Activated CD4-positive, alpha-beta T cell treated with anti-CD3 and anti-CD28 coated beads, Interleukin-2, amount 10 ng/mL, durations not matched to agents 7 days and 5 days (primary cell): ENCODE data around the gene HDAC4. TPM values are rescaled to one million over a fixed set of nuclear protein-coding genes. Genes with fewer than 3 reads are reported as not detected.

Experiments used
- CTCF ChIA-PET: fragments of 350-600 bp; sonication (Branson Sonifier 250); formaldehyde crosslinking; loops from one replicate; lab custom pipeline; 2021; ENCODE audit warnings: antibody characterized with exemption; lab: Charles Lee
- POLR2A ChIA-PET: fragments of 350-600 bp; sonication (Branson Sonifier 250); formaldehyde crosslinking; loops from one replicate; lab custom pipeline; 2021; ENCODE audit warnings: antibody characterized with exemption; lab: Charles Lee
- DNase-seq: peaks from one replicate; pipeline ENCODE4 v3.0.0-alpha.2; 2020
- H3K27ac Mint-ChIP-seq: one replicate; pipeline ENCODE4 v1.8.0; 2021; ENCODE audit warnings: mild to moderate bottlenecking, moderate library complexity, mixed read lengths
- H3K27me3 Mint-ChIP-seq: one replicate; pipeline ENCODE4 v1.8.0; 2021; ENCODE audit warnings: mixed read lengths
- H3K36me3 Mint-ChIP-seq: one replicate; pipeline ENCODE4 v1.8.0; 2021; ENCODE audit warnings: low read depth, mixed read lengths
- H3K4me1 Mint-ChIP-seq: one replicate; pipeline ENCODE4 v1.8.0; 2021; ENCODE audit warnings: mixed read lengths
- H3K4me3 Mint-ChIP-seq: one replicate; pipeline ENCODE4 v1.8.0; 2021; ENCODE audit warnings: mild to moderate bottlenecking, moderate library complexity, mixed read lengths
- H3K9me3 Mint-ChIP-seq: one replicate; pipeline ENCODE4 v1.8.0; 2021; ENCODE audit warnings: mixed read lengths
- total RNA-seq, 2 experiments: library from RNA; stranded (reverse); gene quantifications; one replicate each; pipeline ENCODE4 v1.2.3, GENCODE V29; 2021

HDAC4 gene
- total RNA-seq, 2 experiments from 2014 or later, result 57.1 to 68.4 TPM

GRCh38 chr2:239399921-239400595, 762 bp downstream of the HDAC4 start:
- ChIA-PET CTCF (no interaction called here), POLR2A (no interaction called here)
- Mint-ChIP-seq H3K36me3 (peaks cover 12% of the 10 kb centered on the region), H3K9me3 (peaks cover 2% of the 10 kb centered on the region), H3K27ac (peak overlapping the region; percentile 95), H3K4me3 (peak overlapping the region; percentile 92), H3K4me1 (peaks cover 51% of the 10 kb centered on the region), H3K27me3 (peaks cover 3% of the 10 kb centered on the region)
- peak; percentile 17 for DNase-seq

- Mint-ChIP-seq H3K4me1 (peaks cover 51% of the 10 kb centered on the region), H3K36me3 (peaks cover 12% of the 10 kb centered on the region), H3K4me3 (peak overlapping the region; percentile 92), H3K27ac (peak overlapping the region; percentile 95), H3K9me3 (peaks cover 2% of the 10 kb centered on the region), H3K27me3 (peaks cover 3% of the 10 kb centered on the region)
- CTCF ChIA-PET, result interaction anchor here (1.0 kb wide), 1 partner anchor 18 kb away, joined by 4 read pairs; no protein-coding TSS in a partner anchor
- DNase-seq, result peak; percentile 63
- POLR2A ChIA-PET, result no interaction called here
Observed at GRCh38 chr2:239399433-239399920, 1.3 kb downstream of the HDAC4 start.

- POLR2A ChIA-PET, result no interaction called here
- peaks cover 53% of the 10 kb centered on the region for H3K4me1 Mint-ChIP-seq
- DNase-seq, result no peak
Observed at GRCh38 chr2:239398521-239398921, 2.3 kb downstream of the HDAC4 start.

GRCh38 chr2:239397931-239398471, 2.8 kb downstream of the HDAC4 start:
- Mint-ChIP-seq H3K9me3 (no peaks in the 10 kb centered on the region), H3K36me3 (peaks cover 11% of the 10 kb centered on the region), H3K27me3 (no peaks in the 10 kb centered on the region), H3K27ac (no peak overlapping the region), H3K4me3 (no peak overlapping the region), H3K4me1 (peaks cover 56% of the 10 kb centered on the region)
- DNase-seq, result no peak
- CTCF ChIA-PET, result interaction anchor here (1.4 kb wide), 1 partner anchor 14 kb away, joined by 3 read pairs; no protein-coding TSS in a partner anchor
- POLR2A ChIA-PET, result no interaction called here

More at GRCh38 chr2:239398521-239398921, 2.3 kb downstream of the HDAC4 start:
- Mint-ChIP-seq H3K4me3 (peak overlapping the region; percentile 92), H3K27ac (peak overlapping the region; percentile 95), H3K27me3 (no peaks in the 10 kb centered on the region), H3K9me3 (peaks cover under 1% of the 10 kb centered on the region), H3K36me3 (peaks cover 12% of the 10 kb centered on the region)
- CTCF ChIA-PET, result interaction anchor here (1.0 to 1.4 kb wide), 2 partner anchors 15 to 17 kb away, joined by 3 to 4 read pairs; no protein-coding TSS in a partner anchor

- no peaks in the 10 kb centered on the region for H3K9me3 Mint-ChIP-seq
- peaks cover 6% of the 10 kb centered on the region for H3K36me3 Mint-ChIP-seq
- CTCF ChIA-PET, result interaction anchor here (0.7 kb wide), 1 partner anchor 95 kb away, joined by 5 read pairs; no protein-coding TSS in a partner anchor
- H3K4me3 Mint-ChIP-seq, result no peak overlapping the region
- peak overlapping the region; percentile 15 for H3K27ac Mint-ChIP-seq
- DNase-seq, result peak; percentile 56
- POLR2A ChIA-PET, result no interaction called here
- no peaks in the 10 kb centered on the region for H3K27me3 Mint-ChIP-seq
- peaks cover 49% of the 10 kb centered on the region for H3K4me1 Mint-ChIP-seq
Observed at GRCh38 chr2:239396881-239397681, 3.7 kb downstream of the HDAC4 start.

GRCh38 chr2:239395524-239395923, 5.3 kb downstream of the HDAC4 start:
- Mint-ChIP-seq H3K27ac (no peak overlapping the region), H3K4me1 (peaks cover 46% of the 10 kb centered on the region), H3K4me3 (no peak overlapping the region), H3K9me3 (no peaks in the 10 kb centered on the region), H3K36me3 (peaks cover 6% of the 10 kb centered on the region), H3K27me3 (no peaks in the 10 kb centered on the region)
- no peak for DNase-seq
- POLR2A ChIA-PET, result no interaction called here
- CTCF ChIA-PET, result interaction anchor here (1.0 to 1.5 kb wide), 2 partner anchors 11 to 101 kb away, joined by 3 to 4 read pairs; no protein-coding TSS in a partner anchor

- POLR2A ChIA-PET, result no interaction called here
- H3K27ac Mint-ChIP-seq, result no peak overlapping the region
- no peak for DNase-seq
- no peaks in the 10 kb centered on the region for H3K9me3 Mint-ChIP-seq
- CTCF ChIA-PET, result interaction anchor here (0.9 to 1.5 kb wide), 3 partner anchors 11 to 106 kb away, joined by 3 to 4 read pairs (median 4); no protein-coding TSS in a partner anchor
- H3K4me3 Mint-ChIP-seq, result no peak overlapping the region
- peaks cover 9% of the 10 kb centered on the region for H3K36me3 Mint-ChIP-seq
- H3K4me1 Mint-ChIP-seq, result peaks cover 47% of the 10 kb centered on the region
- no peaks in the 10 kb centered on the region for H3K27me3 Mint-ChIP-seq
Observed at GRCh38 chr2:239394978-239395377, 5.8 kb downstream of the HDAC4 start.

GRCh38 chr2:239394346-239394945, 6.4 kb downstream of the HDAC4 start:
- Mint-ChIP-seq H3K9me3 (no peaks in the 10 kb centered on the region), H3K4me3 (no peak overlapping the region), H3K27ac (no peak overlapping the region), H3K36me3 (peaks cover 10% of the 10 kb centered on the region), H3K4me1 (peaks cover 46% of the 10 kb centered on the region), H3K27me3 (no peaks in the 10 kb centered on the region)
- ChIA-PET POLR2A (no interaction called here), CTCF (interaction anchor here (0.9 to 1.5 kb wide), 3 partner anchors 10 to 106 kb away, joined by 3 to 4 read pairs (median 4); no protein-coding TSS in a partner anchor)
- no peak for DNase-seq

- no peak for DNase-seq
- ChIA-PET CTCF (interaction anchor here (0.9 kb wide), 1 partner anchor 105 kb away, joined by 4 read pairs; no protein-coding TSS in a partner anchor), POLR2A (no interaction called here)
- Mint-ChIP-seq H3K27ac (peak overlapping the region; percentile 73), H3K4me1 (peaks cover 41% of the 10 kb centered on the region), H3K36me3 (peaks cover 12% of the 10 kb centered on the region), H3K9me3 (no peaks in the 10 kb centered on the region), H3K4me3 (no peak overlapping the region), H3K27me3 (no peaks in the 10 kb centered on the region)
Observed at GRCh38 chr2:239393941-239394340, 6.9 kb downstream of the HDAC4 start.

- Mint-ChIP-seq H3K4me3 (no peak overlapping the region), H3K9me3 (no peaks in the 10 kb centered on the region), H3K4me1 (peaks cover 36% of the 10 kb centered on the region), H3K36me3 (peaks cover 12% of the 10 kb centered on the region), H3K27me3 (no peaks in the 10 kb centered on the region), H3K27ac (no peak overlapping the region)
- CTCF ChIA-PET, result no interaction called here
- no peak for DNase-seq
- POLR2A ChIA-PET, result no interaction called here
Observed at GRCh38 chr2:239393388-239393940, 7.4 kb downstream of the HDAC4 start.

- CTCF ChIA-PET, result no interaction called here
- Mint-ChIP-seq H3K9me3 (no peaks in the 10 kb centered on the region), H3K27ac (no peak overlapping the region), H3K27me3 (no peaks in the 10 kb centered on the region), H3K36me3 (peaks cover 11% of the 10 kb centered on the region), H3K4me3 (no peak overlapping the region), H3K4me1 (peaks cover 31% of the 10 kb centered on the region)
- POLR2A ChIA-PET, result no interaction called here
- DNase-seq, result no peak
Observed at GRCh38 chr2:239392688-239393387, 8.0 kb downstream of the HDAC4 start.
